Measurements from ENCODE around the gene ACAD10. TPM values are rescaled to one million over a fixed set of nuclear protein-coding genes. Genes with fewer than 3 reads are reported as not detected.

Gene ACAD10
- total and polyA plus RNA-seq, 2 of the 13 experiments (the other 11 are each of a cell fraction or from before 2014, with no cell fraction given): 15.2 to 16.3 TPM

- TF ChIP-seq TCF12 (IDR thresholded peaks at IDR 0.05): no peak
- no peak for TF ChIP-seq TCF12 (CRISPR knock-in tag; IDR thresholded peaks at IDR 0.05)
- no peak for TF ChIP-seq NR1H2 (CRISPR knock-in tag; IDR thresholded peaks at IDR 0.05; ENCODE audit: borderline replicate concordance, low read depth)
- TF ChIP-seq TSC22D2 (CRISPR knock-in tag; IDR thresholded peaks at IDR 0.05; ENCODE audit: borderline replicate concordance): peak; percentile 64; the same call in 1 of the 2 replicates
- no peak for TF ChIP-seq ZBTB2 (CRISPR knock-in tag; IDR thresholded peaks at IDR 0.05; ENCODE audit: low read depth)
- TF ChIP-seq SATB2 (CRISPR knock-in tag; IDR thresholded peaks at IDR 0.05): no peak
- TF ChIP-seq KAT7 (CRISPR knock-in tag; IDR thresholded peaks at IDR 0.05; ENCODE audit: borderline replicate concordance): no peak
- TF ChIP-seq DBP (CRISPR knock-in tag; IDR thresholded peaks at IDR 0.05; ENCODE audit: not compliant biosample characterization): no peak
- no peak for TF ChIP-seq ATF7 (IDR thresholded peaks at IDR 0.05)
- no peak for TF ChIP-seq ATF7 (CRISPR knock-in tag; IDR thresholded peaks at IDR 0.05)
- TF ChIP-seq ZNF20 (CRISPR knock-in tag; IDR thresholded peaks at IDR 0.05): 0 out of 2 replicates have a peak, but pooled peaks have one; percentile 58
- TF ChIP-seq ZNF777 (CRISPR knock-in tag; IDR thresholded peaks at IDR 0.05): no peak
- TF ChIP-seq RFX1 (IDR thresholded peaks at IDR 0.05): no peak
- no peak for TF ChIP-seq ONECUT2 (CRISPR knock-in tag; IDR thresholded peaks at IDR 0.05)
- no peak; the same call in 1 of the 2 replicates for TF ChIP-seq ZBTB37 (CRISPR knock-in tag; IDR thresholded peaks at IDR 0.05)
- peak; percentile 42 for TF ChIP-seq ASH2L (IDR thresholded peaks at IDR 0.05; ENCODE audit: insufficient read length, low read depth, low read length)
- TF ChIP-seq ZNF253 (CRISPR knock-in tag; IDR thresholded peaks at IDR 0.05; ENCODE audit: borderline replicate concordance): no peak
- no peak for TF ChIP-seq CC2D1A (CRISPR knock-in tag; IDR thresholded peaks at IDR 0.05)
- no peak for TF ChIP-seq MLXIP (CRISPR knock-in tag; IDR thresholded peaks at IDR 0.05; ENCODE audit: borderline replicate concordance)
- no peak for TF ChIP-seq ZNF550 (CRISPR knock-in tag; IDR thresholded peaks at IDR 0.05; ENCODE audit: borderline replicate concordance)
- TF ChIP-seq ZNF468 (CRISPR knock-in tag; IDR thresholded peaks at IDR 0.05): no peak
- TF ChIP-seq GLI4 (CRISPR knock-in tag; IDR thresholded peaks at IDR 0.05; ENCODE audit: borderline replicate concordance): no peak
- no peak for TF ChIP-seq POLR2AphosphoS5 (IDR thresholded peaks at IDR 0.05; ENCODE audit: low read depth, low read length)
- no peak for TF ChIP-seq PHF5A (CRISPR knock-in tag; IDR thresholded peaks at IDR 0.05; ENCODE audit: low read depth, unreplicated experiment)
- no peak for TF ChIP-seq ZNF724P (CRISPR knock-in tag; IDR thresholded peaks at IDR 0.05; ENCODE audit: borderline replicate concordance)
These were observed 91.6 kb downstream of the ACAD10 start (continued) for GRCh38 chr12:111777345-111778045.

Measured in HepG2 (cell line).